OCI-LY1 (cell line): ENCODE measurements around the gene SHF.

ENCODE experiments used
- H2AFZ ChIP-seq: fragments of 200-600 bp; sonication (generic), shearing (Covaris generic); 2 replicates; pipeline ENCODE4 v1.6.0; 2014; ENCODE audit warnings: antibody characterized with exemption, mild to moderate bottlenecking, low read length
- H3F3A ChIP-seq: fragments of 200-600 bp; sonication (generic), shearing (Covaris generic); 2 replicates; pipeline ENCODE4 v1.6.0; 2014; ENCODE audit warnings: mild to moderate bottlenecking, antibody characterized with exemption, low read length, moderate library complexity; ENCODE audit not compliant: insufficient read depth
- H3K27ac ChIP-seq: fragments of 200-600 bp; sonication (generic); 2 replicates; pipeline ENCODE4 v1.5.1; 2014; ENCODE audit warnings: low read length, mixed run types, mild to moderate bottlenecking, low read depth; ENCODE audit not compliant: poor library complexity, severe bottlenecking
- H3K27me3 ChIP-seq: fragments of 200-600 bp; sonication (generic); 2 replicates; pipeline ENCODE4 v1.6.0; 2014; ENCODE audit warnings: antibody characterized with exemption, mild to moderate bottlenecking, low read length, moderate library complexity; ENCODE audit not compliant: insufficient read depth
- H3K36me3 ChIP-seq: fragments of 200-600 bp; sonication (generic); 2 replicates; pipeline ENCODE4 v1.6.1; 2014; ENCODE audit warnings: mild to moderate bottlenecking, antibody characterized with exemption, low read length, moderate library complexity, mixed read lengths; ENCODE audit not compliant: insufficient read depth
- H3K4me1 ChIP-seq: fragments of 200-600 bp; sonication (generic); 2 replicates; pipeline ENCODE4 v1.5.1; 2014; ENCODE audit warnings: mild to moderate bottlenecking, low read length, moderate library complexity; ENCODE audit not compliant: insufficient read depth, severe bottlenecking
- H3K4me2 ChIP-seq: fragments of 200-600 bp; sonication (generic), shearing (Covaris generic); 2 replicates; pipeline ENCODE4 v1.6.1; 2014; ENCODE audit warnings: low read length
- H3K4me3 ChIP-seq: fragments of 200-600 bp; sonication (generic); 2 replicates; pipeline ENCODE4 v1.5.1; 2014; ENCODE audit warnings: low read length, low read depth, mild to moderate bottlenecking, mixed read lengths; ENCODE audit not compliant: poor library complexity, severe bottlenecking
- H3K79me2 ChIP-seq: fragments of 200-600 bp; shearing (Covaris generic); 2 replicates; pipeline ENCODE4 v1.6.1; 2016; ENCODE audit warnings: mixed run types, low read length, mixed read lengths; ENCODE audit not compliant: insufficient read depth
- H3K9ac ChIP-seq: fragments of 200-600 bp; sonication (generic), shearing (Covaris generic); 2 replicates; pipeline ENCODE4 v1.6.1; 2014; ENCODE audit warnings: mild to moderate bottlenecking, low read length, mixed read lengths
- H3K9me2 ChIP-seq: fragments of 200-600 bp; sonication (generic), shearing (Covaris generic); 2 replicates; pipeline ENCODE4 v1.6.1; 2014; ENCODE audit warnings: low read depth, mild to moderate bottlenecking, low read length, mixed read lengths
- H3K9me3 ChIP-seq: fragments of 200-600 bp; shearing (Covaris generic); 2 replicates; pipeline ENCODE4 v1.6.1; 2014; ENCODE audit warnings: low read length, mixed read lengths
- H4K20me1 ChIP-seq: fragments of 200-600 bp; sonication (generic), shearing (Covaris generic); 2 replicates; pipeline ENCODE4 v1.6.0; 2016; ENCODE audit warnings: mild to moderate bottlenecking, low read length; ENCODE audit not compliant: insufficient read depth
- EZH2 ChIP-seq: fragments of 200-600 bp; sonication (generic), shearing (Covaris generic); IDR thresholded peaks from 2 replicates; pipeline ENCODE4 v1.8.0; 2017; ENCODE audit warnings: borderline replicate concordance, mixed run types, mild to moderate bottlenecking, antibody characterized with exemption, low read length, moderate library complexity, mixed read lengths
- TF ChIP-seq, protein P1 (sequence below): fragments of 200-600 bp; sonication (generic), shearing (Covaris generic); IDR thresholded peaks from 2 replicates; pipeline ENCODE4 v1.5.1; 2017; ENCODE audit warnings: mild to moderate bottlenecking, antibody characterized with exemption, low read length, moderate library complexity, mixed read lengths

Gene SHF

DNA sequence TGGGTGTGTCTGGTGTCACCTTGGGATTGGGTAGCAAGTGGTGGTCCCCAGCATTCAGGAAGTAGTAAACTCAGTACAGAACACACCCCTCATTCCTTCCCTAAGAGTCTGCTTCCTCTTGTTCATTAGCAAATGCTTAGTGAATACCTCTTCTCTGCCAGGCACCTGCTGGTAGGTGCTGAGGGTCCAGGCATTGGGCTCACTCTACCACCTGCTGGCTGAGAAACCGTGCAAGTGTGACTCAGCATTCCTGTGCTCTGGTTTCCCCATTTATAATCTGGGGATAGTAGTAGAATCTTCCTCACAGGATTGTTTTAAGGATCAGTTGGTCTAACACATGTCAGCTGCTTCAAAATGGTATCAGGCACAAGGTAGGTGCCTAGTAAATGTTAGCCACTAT, 4.8 kb downstream of the SHF start:
- Histone ChIP-seq H4K20me1 (no peaks in the 10 kb centered on the region), H3K9me2 (no peaks in the 10 kb centered on the region), H3K27me3 (peaks cover 8% of the 10 kb centered on the region; the same call in 1 of the 2 replicates), H3K79me2 (no peaks in the 10 kb centered on the region), H3K4me2 (no peak overlapping the region), H3K9ac (no peak overlapping the region), H3K9me3 (no peaks in the 10 kb centered on the region), H3K36me3 (no peaks in the 10 kb centered on the region), H3K4me1 (peaks cover 5% of the 10 kb centered on the region), H3K27ac (no peak overlapping the region), H3F3A (no peaks in the 10 kb centered on the region), H3K4me3 (no peak overlapping the region), H2AFZ (no peak overlapping the region)
- no peak for TF ChIP-seq EZH2
- TF ChIP-seq, protein P1, sequence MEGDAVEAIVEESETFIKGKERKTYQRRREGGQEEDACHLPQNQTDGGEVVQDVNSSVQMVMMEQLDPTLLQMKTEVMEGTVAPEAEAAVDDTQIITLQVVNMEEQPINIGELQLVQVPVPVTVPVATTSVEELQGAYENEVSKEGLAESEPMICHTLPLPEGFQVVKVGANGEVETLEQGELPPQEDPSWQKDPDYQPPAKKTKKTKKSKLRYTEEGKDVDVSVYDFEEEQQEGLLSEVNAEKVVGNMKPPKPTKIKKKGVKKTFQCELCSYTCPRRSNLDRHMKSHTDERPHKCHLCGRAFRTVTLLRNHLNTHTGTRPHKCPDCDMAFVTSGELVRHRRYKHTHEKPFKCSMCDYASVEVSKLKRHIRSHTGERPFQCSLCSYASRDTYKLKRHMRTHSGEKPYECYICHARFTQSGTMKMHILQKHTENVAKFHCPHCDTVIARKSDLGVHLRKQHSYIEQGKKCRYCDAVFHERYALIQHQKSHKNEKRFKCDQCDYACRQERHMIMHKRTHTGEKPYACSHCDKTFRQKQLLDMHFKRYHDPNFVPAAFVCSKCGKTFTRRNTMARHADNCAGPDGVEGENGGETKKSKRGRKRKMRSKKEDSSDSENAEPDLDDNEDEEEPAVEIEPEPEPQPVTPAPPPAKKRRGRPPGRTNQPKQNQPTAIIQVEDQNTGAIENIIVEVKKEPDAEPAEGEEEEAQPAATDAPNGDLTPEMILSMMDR = no peak

DNA sequence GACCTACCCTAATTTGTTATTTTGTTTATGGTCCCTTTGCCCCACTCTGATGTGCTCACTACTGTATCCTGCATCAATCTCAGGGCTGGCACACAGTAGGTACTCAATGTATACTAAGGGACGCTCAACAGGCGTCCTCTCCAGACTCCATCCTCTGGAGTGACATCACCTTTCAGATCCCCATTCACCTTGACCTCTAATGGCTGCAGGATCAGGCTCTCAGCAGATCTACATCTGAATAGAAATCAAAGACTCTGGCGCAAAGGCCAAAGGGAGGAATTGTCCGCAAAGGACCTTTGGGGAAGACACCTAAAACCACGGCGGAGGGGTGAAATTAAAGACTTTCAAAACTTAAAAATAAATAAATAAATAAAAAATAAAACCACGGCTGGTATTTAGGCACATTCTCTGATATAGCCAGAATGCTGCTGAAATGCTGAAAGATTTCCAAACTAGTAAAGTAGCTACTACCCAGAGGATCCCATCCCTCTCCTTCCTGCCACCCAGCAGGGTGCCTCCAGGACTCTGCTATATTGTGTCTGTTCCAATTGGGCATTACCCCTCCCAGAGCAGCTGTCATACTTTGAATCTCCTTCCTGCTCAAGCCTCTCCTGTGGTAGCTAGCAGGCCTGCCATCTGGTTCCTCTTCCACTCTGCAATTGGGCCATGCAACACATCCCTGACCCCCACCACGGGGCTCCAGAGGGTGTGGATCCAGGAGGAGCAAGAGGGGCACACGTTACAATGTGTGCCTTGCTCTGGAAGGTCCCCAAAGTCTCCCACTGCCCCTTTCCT, 6.1 kb downstream of the SHF start:
- peaks cover 3% of the 10 kb centered on the region; the same call in 1 of the 2 replicates for H3K27me3 ChIP-seq
- H3K9me3 ChIP-seq = no peaks in the 10 kb centered on the region
- H3K27ac ChIP-seq = no peak overlapping the region
- H3K4me2 ChIP-seq = no peak overlapping the region
- H3K79me2 ChIP-seq = no peaks in the 10 kb centered on the region
- H3K9me2 ChIP-seq = no peaks in the 10 kb centered on the region
- H3F3A ChIP-seq = no peaks in the 10 kb centered on the region
- no peak for TF ChIP-seq EZH2
- TF ChIP-seq, protein P1 = no peak
- no peaks in the 10 kb centered on the region for H3K4me1 ChIP-seq
- H2AFZ ChIP-seq = no peak overlapping the region
- H3K36me3 ChIP-seq = no peaks in the 10 kb centered on the region
- no peaks in the 10 kb centered on the region for H4K20me1 ChIP-seq
- H3K9ac ChIP-seq = no peak overlapping the region
- no peak overlapping the region for H3K4me3 ChIP-seq

DNA sequence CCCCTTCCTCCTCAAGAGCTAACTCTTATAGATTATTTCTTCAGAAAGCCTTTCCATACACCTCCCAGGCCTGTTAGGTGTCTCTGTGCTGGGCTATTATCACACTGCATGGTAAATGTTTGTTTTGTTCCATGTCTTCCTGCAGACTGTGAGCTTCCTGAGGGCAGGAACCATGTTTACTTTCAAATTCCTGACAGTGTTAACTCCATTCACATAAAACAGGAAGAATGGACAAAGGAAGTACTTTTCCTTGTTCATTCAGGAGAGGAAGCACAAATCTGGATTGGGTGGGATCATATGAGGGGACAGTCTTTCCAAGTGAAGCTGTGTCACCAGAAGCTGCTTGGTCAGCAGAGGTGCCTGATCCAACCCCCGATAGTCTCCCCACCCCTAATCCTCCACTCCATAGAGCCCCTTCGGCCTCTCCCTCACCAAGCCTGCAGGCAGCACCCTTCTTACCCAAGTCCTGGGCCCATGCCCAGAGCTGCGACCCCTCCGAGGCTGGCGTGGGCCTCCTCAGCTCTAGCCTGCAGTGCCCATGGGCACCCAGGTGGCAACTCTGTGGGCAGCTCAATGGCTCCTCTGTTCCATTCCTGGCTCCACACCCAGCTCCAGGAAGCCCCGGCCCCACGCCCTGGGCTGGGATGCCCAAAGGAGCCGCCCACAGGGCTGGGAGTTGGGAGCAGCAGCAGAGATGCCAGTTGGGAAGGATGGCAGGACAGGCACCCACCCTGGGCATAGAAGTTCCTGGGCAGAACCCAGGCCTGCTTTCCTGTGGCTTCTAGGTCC, 6.9 kb downstream of the SHF start:
- H3K4me1 ChIP-seq = no peaks in the 10 kb centered on the region
- no peaks in the 10 kb centered on the region for H4K20me1 ChIP-seq
- H3K36me3 ChIP-seq = no peaks in the 10 kb centered on the region

More for the DNA sequence above, 6.9 kb downstream of the SHF start:
- no peaks in the 10 kb centered on the region for H3K9me2 ChIP-seq
- no peaks in the 10 kb centered on the region for H3K9me3 ChIP-seq
- no peak overlapping the region for H3K9ac ChIP-seq
- H3F3A ChIP-seq = no peaks in the 10 kb centered on the region
- H3K27me3 ChIP-seq = no peaks in the 10 kb centered on the region
- H3K4me3 ChIP-seq = no peak overlapping the region
- H3K4me2 ChIP-seq = no peak overlapping the region
- H2AFZ ChIP-seq = no peak overlapping the region
- TF ChIP-seq EZH2 = no peak
- TF ChIP-seq, protein P1 = no peak
- H3K27ac ChIP-seq = no peak overlapping the region
- H3K79me2 ChIP-seq = no peaks in the 10 kb centered on the region
